ENCODE results near the gene UVRAG.
"Not testable (repeated sequence)": the region's sequence is repeated elsewhere in the genome, so short reads cannot be mapped to it uniquely, and the experiment has no call there.

Gene UVRAG

GRCh38 chr11:75873417-75874221, 58.6 kb downstream of the UVRAG start (continued):
- no peak for TF ChIP-seq SALL2 (tag by site-specific recombination; IDR thresholded peaks at IDR 0.05; ENCODE audit: borderline replicate concordance)
- TF ChIP-seq OVOL3 (tag by site-specific recombination; IDR thresholded peaks at IDR 0.05) = no peak
- TF ChIP-seq MZF1 (tag by site-specific recombination; IDR thresholded peaks at IDR 0.05; ENCODE audit: borderline replicate concordance) = peak; percentile 59; the same call in 1 of the 2 replicates
- no peak for TF ChIP-seq ZBTB49 (tag by site-specific recombination; IDR thresholded peaks at IDR 0.05; ENCODE audit: low read depth)
- TF ChIP-seq ZNF133 (tag by site-specific recombination; IDR thresholded peaks at IDR 0.05) = no peak
- 0 out of 2 replicates have a peak, but pooled peaks have one; percentile 38 for TF ChIP-seq SCRT1 (tag by site-specific recombination; IDR thresholded peaks at IDR 0.05; ENCODE audit: borderline replicate concordance)
- TF ChIP-seq ZNF785 (tag by site-specific recombination; IDR thresholded peaks at IDR 0.05) = no peak
- TF ChIP-seq ZNF555 (tag by site-specific recombination; conservative IDR thresholded peaks at IDR 0.05) = no peak

GRCh38 chr11:75874684-75875341, 59.8 kb downstream of the UVRAG start:
- CTCF ChIA-PET = interaction anchor here (0.6 to 1.0 kb wide), 4 partner anchors 21 to 416 kb away, joined by 3 to 6 read pairs (median 4); no protein-coding TSS in a partner anchor
- TF ChIP-seq ZNF132 (tag by site-specific recombination; IDR thresholded peaks at IDR 0.05; ENCODE audit: borderline replicate concordance) = no peak
- TF ChIP-seq ZNF18 (tag by site-specific recombination; IDR thresholded peaks at IDR 0.05) = no peak
- no peak for TF ChIP-seq ZNF514 (tag by site-specific recombination; IDR thresholded peaks at IDR 0.05)
- TF ChIP-seq ZNF585B (tag by site-specific recombination; IDR thresholded peaks at IDR 0.05) = no peak
- Histone ChIP-seq H3K4me3 (ENCODE audit: low read depth, low read length) (no peak overlapping the region), H3K36me3 (ENCODE audit: control insufficient read depth in 2 of 2, insufficient read depth in 1 of 2, low read length in 2 of 2) (no peaks in the 10 kb centered on the region), H3K4me1 (ENCODE audit: control insufficient read depth, insufficient read depth, low read length) (no peaks in the 10 kb centered on the region), H3K27ac (ENCODE audit: extremely low read depth, low read depth, low read length) (no peak overlapping the region), H3K9me3 (ENCODE audit: control insufficient read depth, insufficient read depth, low read depth, low read length) (no peaks in the 10 kb centered on the region)
- POLR2A ChIA-PET = no interaction called here

GRCh38 chr11:75877327-75877726, 62.3 kb downstream of the UVRAG start:
- H3K4me1 ChIP-seq (ENCODE audit: control insufficient read depth, insufficient read depth, low read length); H3K27ac ChIP-seq (ENCODE audit: extremely low read depth, low read depth, low read length); CTCF ChIA-PET; H3K9me3 ChIP-seq (ENCODE audit: control insufficient read depth, insufficient read depth, low read depth, low read length); POLR2A ChIA-PET; H3K36me3 ChIP-seq (ENCODE audit: control insufficient read depth in 2 of 2, insufficient read depth in 1 of 2, low read length in 2 of 2); H3K4me3 ChIP-seq (ENCODE audit: low read depth, low read length): not testable (repeated sequence)

- H3K9me3 ChIP-seq (ENCODE audit: control insufficient read depth, insufficient read depth, low read depth, low read length); H3K36me3 ChIP-seq (ENCODE audit: control insufficient read depth in 2 of 2, insufficient read depth in 1 of 2, low read length in 2 of 2); CTCF ChIA-PET: not testable (repeated sequence)
These were observed 62.9 kb downstream of the UVRAG start for GRCh38 chr11:75877931-75878330.

More at GRCh38 chr11:75877931-75878330, 62.9 kb downstream of the UVRAG start:
- H3K4me1 ChIP-seq (ENCODE audit: control insufficient read depth, insufficient read depth, low read length); H3K4me3 ChIP-seq (ENCODE audit: low read depth, low read length); POLR2A ChIA-PET; H3K27ac ChIP-seq (ENCODE audit: extremely low read depth, low read depth, low read length): not testable (repeated sequence)
- 0 out of 2 replicates have a peak, but pooled peaks have one; percentile 22 for TF ChIP-seq KLF1 (tag by site-specific recombination; IDR thresholded peaks at IDR 0.05)

Measured in HEK293 (cell line).